GM12891 (cell line): ENCODE measurements around the gene COQ10A.

ENCODE experiments used
- POLR2A ChIP-seq: IDR thresholded peaks from 2 replicates; pipeline ENCODE4 v1.6.1; 2011; ENCODE audit warnings: low read depth, low read length, control low read depth
- POU2F2 ChIP-seq: IDR thresholded peaks from 2 replicates; pipeline ENCODE4 v1.6.1; 2011; ENCODE audit warnings: low read depth, mild to moderate bottlenecking, control low read depth, low read length, moderate library complexity

GRCh38 chr12:56223571-56224101 lies 43.1 kb upstream of the COQ10A start:
- no peak for TF ChIP-seq POLR2A
- TF ChIP-seq POU2F2, result no peak
